Measurements from ENCODE around the gene PPP1R13B.

PPP1R13B gene

GRCh38 chr14:103690332-103690731 is 157.0 kb downstream of the PPP1R13B start:
- TF ChIP-seq, protein P1, sequence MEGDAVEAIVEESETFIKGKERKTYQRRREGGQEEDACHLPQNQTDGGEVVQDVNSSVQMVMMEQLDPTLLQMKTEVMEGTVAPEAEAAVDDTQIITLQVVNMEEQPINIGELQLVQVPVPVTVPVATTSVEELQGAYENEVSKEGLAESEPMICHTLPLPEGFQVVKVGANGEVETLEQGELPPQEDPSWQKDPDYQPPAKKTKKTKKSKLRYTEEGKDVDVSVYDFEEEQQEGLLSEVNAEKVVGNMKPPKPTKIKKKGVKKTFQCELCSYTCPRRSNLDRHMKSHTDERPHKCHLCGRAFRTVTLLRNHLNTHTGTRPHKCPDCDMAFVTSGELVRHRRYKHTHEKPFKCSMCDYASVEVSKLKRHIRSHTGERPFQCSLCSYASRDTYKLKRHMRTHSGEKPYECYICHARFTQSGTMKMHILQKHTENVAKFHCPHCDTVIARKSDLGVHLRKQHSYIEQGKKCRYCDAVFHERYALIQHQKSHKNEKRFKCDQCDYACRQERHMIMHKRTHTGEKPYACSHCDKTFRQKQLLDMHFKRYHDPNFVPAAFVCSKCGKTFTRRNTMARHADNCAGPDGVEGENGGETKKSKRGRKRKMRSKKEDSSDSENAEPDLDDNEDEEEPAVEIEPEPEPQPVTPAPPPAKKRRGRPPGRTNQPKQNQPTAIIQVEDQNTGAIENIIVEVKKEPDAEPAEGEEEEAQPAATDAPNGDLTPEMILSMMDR (IDR thresholded peaks at IDR 0.05; ENCODE audit: low read depth, low read length): no peak
- no peak for DNase-seq (ENCODE audit: low read depth in 2 of 2)
- no peak overlapping the region for H3K4me3 ChIP-seq (replicated peaks in 1 of 2; ENCODE audit: low read depth in 2 of 2, low read length in 2 of 2)

DNA sequence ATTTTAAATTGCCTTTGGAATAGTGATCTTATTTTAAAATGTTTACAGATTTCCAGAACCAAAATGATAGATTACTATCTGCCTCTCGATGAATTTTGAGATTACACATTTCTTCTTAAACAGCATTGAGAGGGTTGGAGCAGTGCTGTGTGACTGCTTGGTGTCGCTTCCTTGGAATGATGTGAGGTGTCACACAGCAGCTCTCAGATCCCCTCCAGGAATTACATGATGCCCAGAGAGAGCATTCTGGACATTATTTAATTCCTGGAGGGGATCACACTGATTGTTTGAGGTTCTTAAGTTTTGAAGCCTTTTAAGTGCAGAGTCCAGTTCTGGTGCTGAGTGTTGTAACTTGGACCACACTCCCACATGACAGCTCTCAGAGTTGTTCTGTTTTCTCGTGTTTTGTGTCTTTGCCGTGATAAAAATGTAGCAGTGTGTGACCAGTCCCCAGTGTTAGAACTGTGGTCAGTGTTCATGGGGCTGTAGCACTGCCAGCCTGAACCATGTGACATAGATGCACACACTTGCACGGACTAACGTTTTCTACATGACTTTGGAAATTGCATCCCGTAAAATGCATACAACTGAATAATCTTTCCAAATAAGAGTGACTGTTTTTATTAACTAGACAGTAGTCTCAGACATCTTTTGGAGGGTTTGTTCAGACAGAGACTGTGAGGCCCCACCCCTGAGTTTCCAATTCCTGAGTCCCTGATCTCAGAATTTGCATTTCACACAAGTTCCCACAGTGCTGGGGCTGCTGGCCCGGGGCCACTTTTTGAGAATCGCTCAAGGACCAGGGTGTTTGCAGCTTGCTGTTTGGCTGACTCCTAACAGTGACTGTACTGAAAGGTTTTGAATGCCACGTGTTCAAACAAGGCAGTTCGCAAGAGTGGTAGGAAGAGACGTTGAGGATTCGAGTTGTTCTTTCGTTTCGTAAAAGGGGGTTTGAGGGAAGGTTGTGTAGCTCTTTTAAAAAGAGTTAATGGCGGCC is 158.2 kb downstream of the PPP1R13B start:
- no peak overlapping the region for H3K4me3 ChIP-seq (replicated peaks in 1 of 2; ENCODE audit: low read depth in 2 of 2, low read length in 2 of 2)
- TF ChIP-seq, protein P1 (IDR thresholded peaks at IDR 0.05; ENCODE audit: low read depth, low read length): no peak
- peak; percentile 78 for DNase-seq (ENCODE audit: low read depth in 2 of 2)

DNA sequence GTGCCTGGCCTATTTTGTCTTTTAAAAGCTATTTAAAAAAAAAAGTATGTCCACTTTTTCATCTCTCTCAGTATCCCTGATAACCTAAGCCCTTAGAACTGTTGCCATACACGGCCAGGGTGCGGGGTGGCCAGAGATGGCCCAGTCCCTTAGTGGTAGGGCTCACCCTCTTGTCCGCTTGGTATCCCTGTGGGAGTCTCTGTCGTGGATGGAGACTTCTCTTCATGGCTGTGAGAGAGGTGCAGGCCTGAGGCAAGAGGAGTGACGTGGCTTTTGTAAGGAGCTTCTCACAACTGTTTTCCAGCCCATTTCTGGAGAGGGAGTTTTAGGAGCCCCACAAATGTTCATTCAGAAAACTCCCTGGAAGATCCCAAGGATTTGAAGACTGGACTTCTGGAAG is 158.9 kb downstream of the PPP1R13B start:
- H3K4me3 ChIP-seq (replicated peaks in 1 of 2; ENCODE audit: low read depth in 2 of 2, low read length in 2 of 2): no peak overlapping the region
- DNase-seq (ENCODE audit: low read depth in 2 of 2): peak in 1 of 2 donors; percentile 22
- TF ChIP-seq, protein P1 (IDR thresholded peaks at IDR 0.05; ENCODE audit: low read depth, low read length): no peak

DNA sequence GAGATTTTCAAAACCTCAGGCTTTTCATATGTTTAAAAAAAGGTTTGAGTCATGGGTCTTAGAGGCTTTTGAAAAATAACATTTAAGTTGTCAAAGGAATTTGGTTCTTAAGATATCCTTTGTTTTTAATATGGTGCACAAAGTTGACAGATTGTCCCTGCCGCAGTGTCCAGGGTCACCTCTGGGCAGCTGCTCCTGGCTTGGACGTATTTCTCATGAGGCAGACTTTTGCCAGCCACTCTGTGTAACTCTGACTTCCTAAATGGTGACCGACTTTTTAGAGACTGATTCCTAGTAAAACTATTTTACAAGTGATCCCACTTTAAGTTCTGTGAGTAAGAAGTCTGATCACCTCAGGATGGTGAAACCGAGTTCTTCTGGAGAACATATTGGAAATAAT is 159.7 kb downstream of the PPP1R13B start:
- no peak overlapping the region for H3K4me3 ChIP-seq (replicated peaks in 1 of 2; ENCODE audit: low read depth in 2 of 2, low read length in 2 of 2)
- TF ChIP-seq, protein P1 (IDR thresholded peaks at IDR 0.05; ENCODE audit: low read depth, low read length): no peak
- no peak for DNase-seq (ENCODE audit: low read depth in 2 of 2)

DNA sequence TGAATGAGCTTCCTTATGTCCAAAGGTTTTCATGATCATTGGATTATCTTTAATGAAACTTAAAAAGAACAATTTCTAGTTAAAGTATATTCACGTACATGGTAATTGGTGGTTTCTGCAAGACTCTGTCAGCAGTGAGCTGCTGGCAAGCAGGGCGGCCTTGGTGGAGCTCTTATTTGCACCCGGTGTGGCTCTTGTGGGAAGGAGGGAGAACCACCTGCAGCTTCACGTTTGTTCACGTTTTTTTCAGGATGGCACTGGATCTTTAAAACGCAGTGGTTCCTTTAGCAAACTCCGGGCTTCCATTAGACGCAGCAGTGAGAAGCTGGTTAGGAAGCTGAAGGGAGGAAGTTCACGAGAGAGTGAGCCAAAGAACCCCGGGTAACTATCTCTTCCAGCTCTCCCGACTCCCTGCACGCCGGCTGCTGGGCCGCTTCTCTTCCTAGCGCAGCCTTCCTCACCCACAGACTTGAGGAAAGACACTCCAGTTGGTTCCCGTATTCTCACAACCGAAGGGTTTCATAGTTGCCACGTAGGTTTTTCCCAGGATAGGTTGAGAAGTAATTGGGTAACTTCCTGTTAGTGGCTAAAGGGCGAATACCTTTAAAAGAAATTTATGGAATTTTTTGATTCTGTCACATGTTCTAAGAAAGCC is 160.4 kb downstream of the PPP1R13B start:
- peak; percentile 73 to 79 for DNase-seq (ENCODE audit: low read depth in 2 of 2)
- TF ChIP-seq, protein P1 (IDR thresholded peaks at IDR 0.05; ENCODE audit: low read depth, low read length): no peak
- no peak overlapping the region for H3K4me3 ChIP-seq (replicated peaks in 1 of 2; ENCODE audit: low read depth in 2 of 2, low read length in 2 of 2)

GRCh38 chr14:103685276-103686211 is 161.8 kb downstream of the PPP1R13B start:
- TF ChIP-seq, protein P1 (IDR thresholded peaks at IDR 0.05; ENCODE audit: low read depth, low read length): no peak
- H3K4me3 ChIP-seq (replicated peaks in 1 of 2; ENCODE audit: low read depth in 2 of 2, low read length in 2 of 2): no peak overlapping the region
- no peak for DNase-seq (ENCODE audit: low read depth in 2 of 2)
